WTC11 (cell line): Measurements from ENCODE around the gene LRRC4B. TPM values are rescaled to one million over a fixed set of nuclear protein-coding genes. Genes with fewer than 3 reads are reported as not detected.

Experiments
- ATAC-seq: fragments of 200-7000 bp; cut with Tn5 transposase; 2 replicates; pipeline ENCODE4 v1.10.0; 2021; ENCODE audit warnings: mild to moderate bottlenecking, moderate library complexity
- CTCF ChIA-PET: fragments of 300-600 bp; sonication (Branson Sonifier 250); formaldehyde crosslinking; loops from one replicate; lab custom pipeline; 2021; ENCODE audit warnings: antibody characterized with exemption; lab: Charles Lee
- POLR2A ChIA-PET: fragments of 350-600 bp; sonication (Branson Sonifier 250); formaldehyde crosslinking; loops from one replicate; lab custom pipeline; 2021; ENCODE audit warnings: antibody characterized with exemption; lab: Charles Lee
- DNase-seq: peaks from one replicate; pipeline ENCODE4 v3.0.0; 2021; ENCODE audit warnings: low spot score
- H3K27ac Mint-ChIP-seq: 2 replicates; pipeline ENCODE4 v1.8.0; 2021; ENCODE audit warnings: mixed read lengths
- H3K27me3 Mint-ChIP-seq: 2 replicates; pipeline ENCODE4 v1.8.0; 2021; ENCODE audit warnings: low read depth, mild to moderate bottlenecking, moderate library complexity, mixed read lengths
- H3K36me3 Mint-ChIP-seq: 2 replicates; pipeline ENCODE4 v1.8.0; 2021; ENCODE audit warnings: mixed read lengths
- H3K4me1 Mint-ChIP-seq: 2 replicates; pipeline ENCODE4 v1.8.0; 2022; ENCODE audit warnings: mixed read lengths
- H3K4me3 Mint-ChIP-seq: 2 replicates; pipeline ENCODE4 v1.8.0; 2021; ENCODE audit warnings: mild to moderate bottlenecking, moderate library complexity, mixed read lengths
- H3K9me3 Mint-ChIP-seq: 2 replicates; pipeline ENCODE4 v1.8.0; 2021; ENCODE audit warnings: mixed read lengths
- AR ChIP-seq: fragments of 250-450 bp; sonication (Bioruptor Pico); IDR thresholded peaks from 2 replicates; pipeline ENCODE4 v1.9.0; 2021; ENCODE audit warnings: mild to moderate bottlenecking
- ARID4B ChIP-seq: sonication (generic); formaldehyde crosslinking; IDR thresholded peaks from 2 replicates; pipeline ENCODE4 v1.8.0; 2023; ENCODE audit warnings: missing genetic modification reagents, mild to moderate bottlenecking, borderline replicate concordance
- ATF1 ChIP-seq: sonication (generic); formaldehyde crosslinking; IDR thresholded peaks from 2 replicates; pipeline ENCODE4 v1.8.1; 2023; ENCODE audit warnings: mild to moderate bottlenecking, moderate library complexity, missing genetic modification reagents
- CREM ChIP-seq: sonication (generic); formaldehyde crosslinking; IDR thresholded peaks from 2 replicates; pipeline ENCODE4 v1.8.1; 2022; ENCODE audit warnings: mild to moderate bottlenecking, missing genetic modification reagents, moderate library complexity
- CTCF ChIP-seq: fragments of 200-600 bp; IDR thresholded peaks from 2 replicates; pipeline ENCODE4 v1.8.0; 2022; ENCODE audit warnings: antibody characterized with exemption
- E2F5 ChIP-seq: sonication (generic); formaldehyde crosslinking; IDR thresholded peaks from 2 replicates; pipeline ENCODE4 v1.8.1; 2022; ENCODE audit warnings: mild to moderate bottlenecking, moderate library complexity, missing genetic modification reagents
- GTF2I ChIP-seq: fragments of 250-450 bp; sonication (Bioruptor Pico); conservative IDR thresholded peaks from 2 replicates; pipeline ENCODE4 v1.4.0; 2021; ENCODE audit warnings: mild to moderate bottlenecking
- JAZF1 ChIP-seq: fragments of 250-450 bp; sonication (Bioruptor Pico); IDR thresholded peaks from 2 replicates; pipeline ENCODE4 v1.9.0; 2021; ENCODE audit warnings: moderate library complexity, mild to moderate bottlenecking, inconsistent platforms
- KAT7 ChIP-seq: sonication (generic); formaldehyde crosslinking; IDR thresholded peaks from 2 replicates; pipeline ENCODE4 v1.8.1; 2023; ENCODE audit warnings: missing genetic modification reagents, mild to moderate bottlenecking, borderline replicate concordance
- MYBL2 ChIP-seq: sonication (generic); formaldehyde crosslinking; IDR thresholded peaks from 2 replicates; pipeline ENCODE4 v1.8.1; 2023; ENCODE audit warnings: mild to moderate bottlenecking, moderate library complexity, missing genetic modification reagents
- NR3C1 ChIP-seq: sonication (generic); formaldehyde crosslinking; conservative IDR thresholded peaks from 2 replicates; pipeline ENCODE4 v1.8.1; 2023; ENCODE audit warnings: low read depth, mild to moderate bottlenecking, missing genetic modification reagents
- PREB ChIP-seq: sonication (generic); formaldehyde crosslinking; IDR thresholded peaks from 2 replicates; pipeline ENCODE4 v1.8.1; 2022; ENCODE audit warnings: mild to moderate bottlenecking, missing genetic modification reagents, moderate library complexity, borderline replicate concordance
- RORB ChIP-seq: fragments of 250-450 bp; sonication (Bioruptor Pico); IDR thresholded peaks from 2 replicates; pipeline ENCODE4 v1.9.0; 2021; ENCODE audit warnings: mild to moderate bottlenecking
- SMAD3 ChIP-seq: sonication (generic); formaldehyde crosslinking; IDR thresholded peaks from 2 replicates; pipeline ENCODE4 v1.8.0; 2022; ENCODE audit warnings: missing genetic modification reagents, mild to moderate bottlenecking, borderline replicate concordance
- USF1 ChIP-seq: sonication (generic); formaldehyde crosslinking; IDR thresholded peaks from 2 replicates; pipeline ENCODE4 v1.8.0; 2022; ENCODE audit warnings: mild to moderate bottlenecking, missing genetic modification reagents
- USF2 ChIP-seq: sonication (generic); formaldehyde crosslinking; IDR thresholded peaks from 2 replicates; pipeline ENCODE4 v1.8.1; 2023; ENCODE audit warnings: mild to moderate bottlenecking, missing genetic modification reagents, moderate library complexity
- ZNF281 ChIP-seq: sonication (generic); formaldehyde crosslinking; IDR thresholded peaks from 2 replicates; pipeline ENCODE4 v1.8.0; 2023; ENCODE audit warnings: mild to moderate bottlenecking, missing genetic modification reagents
- ZNF317 ChIP-seq: sonication (generic); formaldehyde crosslinking; IDR thresholded peaks from 2 replicates; pipeline ENCODE4 v1.8.1; 2023; ENCODE audit warnings: low read depth, mild to moderate bottlenecking, moderate library complexity, missing genetic modification reagents, borderline replicate concordance
- ZNF396 ChIP-seq: fragments of 250-450 bp; sonication (Bioruptor Pico); IDR thresholded peaks from 2 replicates; pipeline ENCODE4 v1.8.0; 2021; ENCODE audit warnings: mild to moderate bottlenecking, moderate library complexity, borderline replicate concordance
- total RNA-seq: library from RNA; stranded (reverse); gene quantifications from 3 replicates; pipeline ENCODE4 v1.2.3, GENCODE V29; 2021

The LRRC4B gene
- total RNA-seq, 1 experiment from 2014 or later = 10.0 TPM

GRCh38 chr19:50534478-50534877 lies 33.8 kb downstream of the LRRC4B start:
- no peak overlapping the region for H3K27ac Mint-ChIP-seq
- H3K9me3 Mint-ChIP-seq = peaks cover 21% of the 10 kb centered on the region
- peaks cover 16% of the 10 kb centered on the region for H3K36me3 Mint-ChIP-seq
- ChIA-PET POLR2A (no interaction called here), CTCF (interaction anchor here (1.0 to 1.3 kb wide), 2 partner anchors 16 to 177 kb away, joined by 3 to 5 read pairs; no protein-coding TSS in a partner anchor)
- ATAC-seq (no peak), DNase-seq (no peak)
- 0 out of 2 replicates have a peak, but pooled peaks cover 2% of the 10 kb centered on the region for H3K4me1 Mint-ChIP-seq
- no peak overlapping the region for H3K4me3 Mint-ChIP-seq
- H3K27me3 Mint-ChIP-seq = peaks cover 19% of the 10 kb centered on the region
- no peak for TF ChIP-seq PREB
- no peak for TF ChIP-seq USF1 (CRISPR knock-in tag)
- TF ChIP-seq NR3C1 = no peak

GRCh38 chr19:50532952-50533351 lies 35.3 kb downstream of the LRRC4B start:
- H3K4me1 Mint-ChIP-seq = 0 out of 2 replicates have a peak, but pooled peaks cover 2% of the 10 kb centered on the region
- peaks cover 21% of the 10 kb centered on the region for H3K9me3 Mint-ChIP-seq
- ATAC-seq (no peak), DNase-seq (no peak)
- CTCF ChIA-PET = interaction anchor here (0.7 to 1.0 kb wide), 2 partner anchors 14 to 24 kb away, joined by 3 read pairs; no protein-coding TSS in a partner anchor
- peaks cover 16% of the 10 kb centered on the region for H3K36me3 Mint-ChIP-seq
- H3K4me3 Mint-ChIP-seq = no peak overlapping the region
- POLR2A ChIA-PET = no interaction called here
- H3K27ac Mint-ChIP-seq = no peak overlapping the region
- H3K27me3 Mint-ChIP-seq = peaks cover 26% of the 10 kb centered on the region
- no peak for TF ChIP-seq SMAD3 (CRISPR knock-in tag)
- no peak for TF ChIP-seq ZNF281
- no peak for TF ChIP-seq ZNF396 (CRISPR knock-in tag)
- no peak for TF ChIP-seq ARID4B (CRISPR knock-in tag)
- TF ChIP-seq KAT7 (CRISPR knock-in tag) = no peak
- no peak for TF ChIP-seq USF2 (CRISPR knock-in tag)
- no peak for TF ChIP-seq JAZF1 (CRISPR knock-in tag)
- TF ChIP-seq E2F5 (CRISPR knock-in tag) = no peak
- TF ChIP-seq ZNF317 (CRISPR knock-in tag) = no peak
- TF ChIP-seq ATF1 = no peak
- no peak for TF ChIP-seq MYBL2 (CRISPR knock-in tag)
- no peak for TF ChIP-seq RORB (CRISPR knock-in tag)
- no peak for TF ChIP-seq CREM (CRISPR knock-in tag)
- TF ChIP-seq CTCF = no peak
- TF ChIP-seq GTF2I (CRISPR knock-in tag) = no peak
- TF ChIP-seq AR = no peak
